ENCODE data around the gene ERGIC3. TPM values are rescaled to one million over a fixed set of nuclear protein-coding genes. Genes with fewer than 3 reads are reported as not detected.

Gene ERGIC3
- total RNA-seq, 5 donors from 2014 or later (not counting 1 experiment from before 2014, with no cell fraction given), result 135 to 180 (median 166) TPM

DNA sequence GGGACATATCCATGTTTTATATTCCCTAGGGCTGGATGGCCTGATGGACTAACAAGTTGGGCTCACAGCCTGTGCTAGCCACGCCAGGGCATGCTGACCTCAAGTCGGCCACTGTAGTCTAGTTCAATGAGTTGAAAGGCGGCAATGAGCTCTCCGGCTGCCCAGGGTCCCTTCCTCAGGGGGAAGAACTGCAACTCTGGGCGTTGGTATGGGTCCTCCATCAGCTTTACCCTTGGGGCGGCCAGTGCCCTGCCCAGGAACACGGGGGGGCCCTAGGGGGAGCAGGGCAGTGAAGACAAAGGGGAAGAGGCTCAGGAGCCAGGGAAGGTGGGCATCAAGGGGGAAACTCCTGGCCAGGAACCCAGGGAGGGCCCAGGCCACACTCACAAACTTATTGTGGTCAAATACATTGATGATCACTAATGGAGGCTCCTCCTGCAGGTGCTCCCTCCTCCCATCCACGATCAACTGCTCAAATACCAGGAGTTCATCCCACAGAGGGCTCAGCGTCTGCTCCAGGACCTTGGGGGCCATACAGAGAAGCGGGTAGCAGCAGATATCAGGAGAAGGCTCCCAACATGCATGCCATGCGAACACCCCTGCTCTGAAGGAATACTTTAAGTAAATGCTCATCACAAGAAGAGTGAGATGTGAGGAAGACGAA lies 41.0 kb downstream of the ERGIC3 start:
- DNase-seq (no peak), ATAC-seq (replicated peaks in 1 of 4) (no peak)
- no peak overlapping the region for H3K4me3 ChIP-seq (ENCODE audit: control insufficient read depth in 1 of 2, extremely low read depth in 1 of 2, low read length in 1 of 2)
- ChIA-PET CTCF (no interaction called here), POLR2A (interaction anchor here in 1 of 2 donors (0.5 kb wide), 1 partner anchor 20 kb away, joined by 18 read pairs; no protein-coding TSS in a partner anchor)
- 87% methylated on average over 6 of the region's 12 CpGs for WGBS (ENCODE audit: insufficient coverage)
- peaks cover 0 to 6% (median 4%) of the 10 kb centered on the region in 3 donors for H3K9me3 Mint-ChIP-seq
- no peaks in the 10 kb centered on the region for H3K4me1 ChIP-seq (ENCODE audit: control insufficient read depth in 1 of 2, extremely low read depth in 1 of 2, insufficient read depth in 2 of 2, low read length in 2 of 2)
- H3K4me3 Mint-ChIP-seq, result no peak overlapping the region
- H3K27ac Mint-ChIP-seq, result no peak overlapping the region
- H3K9me3 ChIP-seq, result no peaks in the 10 kb centered on the region
- no peaks in the 10 kb centered on the region for H3K36me3 Mint-ChIP-seq
- H3K4me1 Mint-ChIP-seq, result no peaks in the 10 kb centered on the region
- H3K27ac ChIP-seq (ENCODE audit: low read length), result no peak overlapping the region
- peaks cover 0 to 2% of the 10 kb centered on the region in 2 donors for H3K36me3 ChIP-seq (ENCODE audit: control insufficient read depth in 2 of 2, extremely low read depth in 1 of 2, insufficient read depth in 1 of 2, low read length in 1 of 2)
- H3K27me3 ChIP-seq (replicated peaks in 1 of 2; ENCODE audit: control insufficient read depth in 2 of 2, extremely low read depth in 1 of 2, insufficient read depth in 2 of 2, low read length in 1 of 2), result peaks cover 0 to 20% of the 10 kb centered on the region in 2 experiments
- H3K27me3 Mint-ChIP-seq, result no peaks in the 10 kb centered on the region

- H3K36me3 Mint-ChIP-seq, result no peaks in the 10 kb centered on the region
- H3K9me3 Mint-ChIP-seq, result peaks cover 0 to 6% (median 4%) of the 10 kb centered on the region in 3 donors
- H3K4me3 Mint-ChIP-seq, result no peak overlapping the region
- no peak overlapping the region for H3K27ac Mint-ChIP-seq
- Histone ChIP-seq H3K27me3 (replicated peaks in 1 of 2; ENCODE audit: control insufficient read depth in 2 of 2, extremely low read depth in 1 of 2, insufficient read depth in 2 of 2, low read length in 1 of 2) (peaks cover 0 to 14% of the 10 kb centered on the region in 2 experiments), H3K27ac (ENCODE audit: low read length) (no peak overlapping the region), H3K36me3 (ENCODE audit: control insufficient read depth in 2 of 2, extremely low read depth in 1 of 2, insufficient read depth in 1 of 2, low read length in 1 of 2) (peaks cover 0 to 2% of the 10 kb centered on the region in 2 donors), H3K4me1 (ENCODE audit: control insufficient read depth in 1 of 2, extremely low read depth in 1 of 2, insufficient read depth in 2 of 2, low read length in 2 of 2) (no peaks in the 10 kb centered on the region), H3K4me3 (ENCODE audit: control insufficient read depth in 1 of 2, extremely low read depth in 1 of 2, low read length in 1 of 2) (no peak overlapping the region), H3K9me3 (no peaks in the 10 kb centered on the region)
- POLR2A ChIA-PET, result interaction anchor here in 1 of 2 donors (0.6 kb wide), 1 partner anchor 504 kb away, joined by 3 read pairs; no protein-coding TSS in a partner anchor
- peaks cover 0 to 3% (median 0%) of the 10 kb centered on the region in 3 donors for H3K4me1 Mint-ChIP-seq
- 79% methylated on average over 15 of the region's 18 CpGs for WGBS (ENCODE audit: insufficient coverage)
- ATAC-seq (replicated peaks in 1 of 4) (no peak), DNase-seq (no peak)
- H3K27me3 Mint-ChIP-seq, result no peaks in the 10 kb centered on the region
- CTCF ChIA-PET, result interaction anchor here in 1 of 2 donors (0.7 kb wide), 1 partner anchor 122 kb away, joined by 8 read pairs; no protein-coding TSS in a partner anchor
Measured at GRCh38 chr20:35583636-35584560, 42.0 kb downstream of the ERGIC3 start.

DNA sequence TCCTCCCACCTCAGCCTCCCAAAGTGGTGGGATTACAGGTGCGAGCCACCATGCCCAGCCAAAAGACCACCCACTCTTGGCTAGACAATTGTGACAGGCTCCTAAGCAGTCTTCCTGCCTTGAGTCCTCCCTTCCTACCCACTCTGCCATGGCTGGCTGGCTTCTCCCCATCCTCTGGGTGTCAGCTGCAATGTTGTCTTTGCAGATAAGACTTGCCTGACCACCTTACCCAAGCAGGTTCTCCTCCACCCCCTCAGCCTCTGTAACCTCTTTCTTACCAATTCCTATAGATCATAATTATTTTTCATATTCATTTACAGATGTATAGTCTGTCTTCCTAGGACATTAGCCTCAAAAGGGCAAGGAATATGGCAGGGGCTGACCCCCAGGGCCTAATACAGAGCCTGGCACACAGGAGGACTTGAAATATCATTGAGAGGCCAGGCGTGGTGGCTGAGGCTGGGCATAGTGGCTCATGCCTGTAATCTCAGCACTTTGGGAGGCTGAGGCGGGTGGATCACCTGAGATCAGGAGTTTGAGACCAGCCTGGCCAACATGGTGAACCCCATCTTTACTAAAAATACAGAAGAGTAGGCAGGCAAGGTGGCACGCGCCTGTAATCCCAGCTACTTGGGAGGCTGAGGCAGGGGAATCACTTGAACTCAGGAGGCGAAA lies 45.0 kb downstream of the ERGIC3 start:
- H3K27me3 Mint-ChIP-seq, result no peaks in the 10 kb centered on the region

GRCh38 chr20:35587436-35587835 lies 45.6 kb downstream of the ERGIC3 start:
- H3K36me3 ChIP-seq (ENCODE audit: control insufficient read depth in 2 of 2, extremely low read depth in 1 of 2, insufficient read depth in 1 of 2, low read length in 1 of 2), result no peaks in the 10 kb centered on the region
- Mint-ChIP-seq H3K9me3 (no peaks in the 10 kb centered on the region), H3K4me3 (no peak overlapping the region), H3K36me3 (no peaks in the 10 kb centered on the region), H3K27me3 (no peaks in the 10 kb centered on the region), H3K4me1 (peaks cover 0 to 3% (median 0%) of the 10 kb centered on the region in 3 donors), H3K27ac (no peak overlapping the region)
- H3K27me3 ChIP-seq (replicated peaks in 1 of 2; ENCODE audit: control insufficient read depth in 2 of 2, extremely low read depth in 1 of 2, insufficient read depth in 2 of 2, low read length in 1 of 2), result peaks cover 0 to 5% of the 10 kb centered on the region in 2 experiments
- ATAC-seq (replicated peaks in 1 of 4) (no peak), DNase-seq (no peak)
- H3K4me3 ChIP-seq (ENCODE audit: control insufficient read depth in 1 of 2, extremely low read depth in 1 of 2, low read length in 1 of 2), result no peak overlapping the region
- no peak overlapping the region for H3K27ac ChIP-seq (ENCODE audit: low read length)
- ChIA-PET CTCF (no interaction called here), POLR2A (no interaction called here)
- H3K4me1 ChIP-seq (ENCODE audit: control insufficient read depth in 1 of 2, extremely low read depth in 1 of 2, insufficient read depth in 2 of 2, low read length in 2 of 2), result no peaks in the 10 kb centered on the region
- no peaks in the 10 kb centered on the region for H3K9me3 ChIP-seq
- no CpG with 5 or more reads among the region's 2 CpGs for WGBS (ENCODE audit: insufficient coverage)

More for the DNA sequence above, 45.0 kb downstream of the ERGIC3 start:
- DNase-seq (no peak), ATAC-seq (replicated peaks in 1 of 4) (no peak)
- no peaks in the 10 kb centered on the region for H3K36me3 Mint-ChIP-seq
- Histone ChIP-seq H3K9me3 (no peaks in the 10 kb centered on the region), H3K27me3 (replicated peaks in 1 of 2; ENCODE audit: control insufficient read depth in 2 of 2, extremely low read depth in 1 of 2, insufficient read depth in 2 of 2, low read length in 1 of 2) (peaks cover 0 to 7% of the 10 kb centered on the region in 2 experiments), H3K27ac (ENCODE audit: low read length) (no peak overlapping the region), H3K4me3 (ENCODE audit: control insufficient read depth in 1 of 2, extremely low read depth in 1 of 2, low read length in 1 of 2) (no peak overlapping the region), H3K36me3 (ENCODE audit: control insufficient read depth in 2 of 2, extremely low read depth in 1 of 2, insufficient read depth in 1 of 2, low read length in 1 of 2) (peaks cover 0 to 2% of the 10 kb centered on the region in 2 donors), H3K4me1 (ENCODE audit: control insufficient read depth in 1 of 2, extremely low read depth in 1 of 2, insufficient read depth in 2 of 2, low read length in 2 of 2) (no peaks in the 10 kb centered on the region)
- H3K4me3 Mint-ChIP-seq, result no peak overlapping the region
- no peaks in the 10 kb centered on the region for H3K9me3 Mint-ChIP-seq
- no peak overlapping the region for H3K27ac Mint-ChIP-seq
- H3K4me1 Mint-ChIP-seq, result peaks cover 0 to 3% (median 0%) of the 10 kb centered on the region in 3 donors
- ChIA-PET CTCF (no interaction called here), POLR2A (no interaction called here)
- WGBS (ENCODE audit: insufficient coverage), result 87% methylated on average over 3 of the region's 6 CpGs

DNA sequence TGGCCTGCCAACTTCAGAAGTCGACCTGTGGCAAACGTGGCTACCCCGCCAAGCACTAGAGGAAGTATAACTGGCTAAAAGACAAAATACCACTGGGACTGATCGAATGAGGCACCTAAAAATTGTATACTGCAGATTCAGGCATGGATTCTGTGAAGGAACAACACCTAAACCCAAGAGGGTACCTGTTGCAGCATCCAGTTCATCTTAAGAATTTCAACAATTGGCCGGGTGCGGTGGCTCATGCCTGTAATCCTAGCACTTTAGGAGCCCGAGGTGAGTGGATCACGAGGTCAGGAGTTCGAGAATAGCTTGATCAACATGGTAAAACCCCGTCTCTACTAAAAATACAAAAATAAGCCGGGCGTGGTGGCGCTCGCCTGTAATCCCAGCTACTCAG lies 46.5 kb downstream of the ERGIC3 start:
- Histone ChIP-seq H3K9me3 (no peaks in the 10 kb centered on the region), H3K27me3 (replicated peaks in 1 of 2; ENCODE audit: control insufficient read depth in 2 of 2, extremely low read depth in 1 of 2, insufficient read depth in 2 of 2, low read length in 1 of 2) (peaks cover 0 to 2% of the 10 kb centered on the region in 2 experiments), H3K4me3 (ENCODE audit: control insufficient read depth in 1 of 2, extremely low read depth in 1 of 2, low read length in 1 of 2) (no peak overlapping the region), H3K27ac (ENCODE audit: low read length) (no peak overlapping the region), H3K4me1 (ENCODE audit: control insufficient read depth in 1 of 2, extremely low read depth in 1 of 2, insufficient read depth in 2 of 2, low read length in 2 of 2) (no peaks in the 10 kb centered on the region), H3K36me3 (ENCODE audit: control insufficient read depth in 2 of 2, extremely low read depth in 1 of 2, insufficient read depth in 1 of 2, low read length in 1 of 2) (no peaks in the 10 kb centered on the region)
- no peak overlapping the region for H3K4me3 Mint-ChIP-seq
- WGBS (ENCODE audit: insufficient coverage), result 79% methylated on average over 9 of the region's 14 CpGs
- H3K9me3 Mint-ChIP-seq, result no peaks in the 10 kb centered on the region
- H3K4me1 Mint-ChIP-seq, result peaks cover 0 to 3% (median 0%) of the 10 kb centered on the region in 3 donors
- ChIA-PET POLR2A (interaction anchor here in 1 of 2 donors (0.7 kb wide), 1 partner anchor 7 kb away, joined by 9 read pairs; no protein-coding TSS in a partner anchor), CTCF (interaction anchor here in 1 of 2 donors (0.7 kb wide), 1 partner anchor 13 kb away, joined by 6 read pairs; no protein-coding TSS in a partner anchor)
- no peak overlapping the region for H3K27ac Mint-ChIP-seq
- ATAC-seq (replicated peaks in 1 of 4) (no peak), DNase-seq (no peak)
- no peaks in the 10 kb centered on the region for H3K36me3 Mint-ChIP-seq
- H3K27me3 Mint-ChIP-seq, result no peaks in the 10 kb centered on the region
